ENCODE measurements around the gene MPDU1. TPM values are rescaled to one million over a fixed set of nuclear protein-coding genes. Genes with fewer than 3 reads are reported as not detected.

MPDU1 gene
- total and polyA plus RNA-seq, 2 experiments from 2014 or later = 109 to 201 TPM

GRCh38 chr17:7549401-7550055 lies 34.1 kb upstream of the MPDU1 start:
- TF ChIP-seq, protein P1, sequence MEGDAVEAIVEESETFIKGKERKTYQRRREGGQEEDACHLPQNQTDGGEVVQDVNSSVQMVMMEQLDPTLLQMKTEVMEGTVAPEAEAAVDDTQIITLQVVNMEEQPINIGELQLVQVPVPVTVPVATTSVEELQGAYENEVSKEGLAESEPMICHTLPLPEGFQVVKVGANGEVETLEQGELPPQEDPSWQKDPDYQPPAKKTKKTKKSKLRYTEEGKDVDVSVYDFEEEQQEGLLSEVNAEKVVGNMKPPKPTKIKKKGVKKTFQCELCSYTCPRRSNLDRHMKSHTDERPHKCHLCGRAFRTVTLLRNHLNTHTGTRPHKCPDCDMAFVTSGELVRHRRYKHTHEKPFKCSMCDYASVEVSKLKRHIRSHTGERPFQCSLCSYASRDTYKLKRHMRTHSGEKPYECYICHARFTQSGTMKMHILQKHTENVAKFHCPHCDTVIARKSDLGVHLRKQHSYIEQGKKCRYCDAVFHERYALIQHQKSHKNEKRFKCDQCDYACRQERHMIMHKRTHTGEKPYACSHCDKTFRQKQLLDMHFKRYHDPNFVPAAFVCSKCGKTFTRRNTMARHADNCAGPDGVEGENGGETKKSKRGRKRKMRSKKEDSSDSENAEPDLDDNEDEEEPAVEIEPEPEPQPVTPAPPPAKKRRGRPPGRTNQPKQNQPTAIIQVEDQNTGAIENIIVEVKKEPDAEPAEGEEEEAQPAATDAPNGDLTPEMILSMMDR (IDR thresholded peaks at IDR 0.05; ENCODE audit: poor library complexity) = no peak
- no peak for TF ChIP-seq EZH2phosphoT487 (IDR thresholded peaks at IDR 0.05; ENCODE audit: low read depth, severe bottlenecking, unreplicated experiment)
- no peak for TF ChIP-seq EZH2 (IDR thresholded peaks at IDR 0.05; ENCODE audit: borderline replicate concordance)
- no peak for DNase-seq (ENCODE audit: low spot score)
- WGBS (ENCODE audit: low lambda C conversion rate, missing lambda C conversion rate) = 67% methylated on average over 20 of the region's 20 CpGs
- no peaks in the 10 kb centered on the region for H3K9me2 ChIP-seq (replicated peaks; ENCODE audit: insufficient read depth)
- peak overlapping the region; percentile 62 for H3K4me3 ChIP-seq
- peak overlapping the region; percentile 75 for H3K27ac ChIP-seq
- peaks cover 24% of the 10 kb centered on the region for H3K4me1 ChIP-seq (ENCODE audit: insufficient read depth)
- no peaks in the 10 kb centered on the region for H3K9me3 ChIP-seq (ENCODE audit: low read depth)
- peak overlapping the region; percentile 85 for H3K4me2 ChIP-seq
- no peaks in the 10 kb centered on the region for H3K79me2 ChIP-seq
- no peaks in the 10 kb centered on the region for H3K36me3 ChIP-seq (replicated peaks; ENCODE audit: insufficient read depth, low read depth)
- H4K20me1 ChIP-seq (ENCODE audit: insufficient read depth, poor library complexity, severe bottlenecking) = no peaks in the 10 kb centered on the region
- H3K27me3 ChIP-seq = no peaks in the 10 kb centered on the region
- H2AFZ ChIP-seq = peak overlapping the region; percentile 77

- Histone ChIP-seq H3K9me2 (replicated peaks; ENCODE audit: insufficient read depth) (no peaks in the 10 kb centered on the region), H4K20me1 (ENCODE audit: insufficient read depth, poor library complexity, severe bottlenecking) (no peaks in the 10 kb centered on the region), H3K27me3 (no peaks in the 10 kb centered on the region), H3K27ac (peak overlapping the region; percentile 75), H3K4me2 (peak overlapping the region; percentile 85), H3K4me3 (no peak overlapping the region), H2AFZ (no peak overlapping the region), H3K36me3 (replicated peaks; ENCODE audit: insufficient read depth, low read depth) (no peaks in the 10 kb centered on the region), H3K79me2 (no peaks in the 10 kb centered on the region), H3K4me1 (ENCODE audit: insufficient read depth) (peaks cover 24% of the 10 kb centered on the region), H3K9me3 (ENCODE audit: low read depth) (no peaks in the 10 kb centered on the region)
- TF ChIP-seq EZH2phosphoT487 (IDR thresholded peaks at IDR 0.05; ENCODE audit: low read depth, severe bottlenecking, unreplicated experiment) (no peak), EZH2 (IDR thresholded peaks at IDR 0.05; ENCODE audit: borderline replicate concordance) (no peak)
- TF ChIP-seq, protein P1 (IDR thresholded peaks at IDR 0.05; ENCODE audit: poor library complexity) = no peak
- DNase-seq (ENCODE audit: low spot score) = no peak
- WGBS (ENCODE audit: low lambda C conversion rate, missing lambda C conversion rate) = 73% methylated on average over 6 of the region's 6 CpGs
Measured at GRCh38 chr17:7550344-7550743, 33.3 kb upstream of the MPDU1 start.

GRCh38 chr17:7551396-7551795 lies 32.3 kb upstream of the MPDU1 start:
- Histone ChIP-seq H3K36me3 (replicated peaks; ENCODE audit: insufficient read depth, low read depth) (no peaks in the 10 kb centered on the region), H3K4me1 (ENCODE audit: insufficient read depth) (peaks cover 24% of the 10 kb centered on the region), H3K27ac (peak overlapping the region; percentile 75), H3K9me2 (replicated peaks; ENCODE audit: insufficient read depth) (no peaks in the 10 kb centered on the region), H3K4me2 (peak overlapping the region; percentile 49), H3K9me3 (ENCODE audit: low read depth) (no peaks in the 10 kb centered on the region), H3K4me3 (no peak overlapping the region), H3K79me2 (no peaks in the 10 kb centered on the region), H2AFZ (no peak overlapping the region), H3K27me3 (no peaks in the 10 kb centered on the region), H4K20me1 (ENCODE audit: insufficient read depth, poor library complexity, severe bottlenecking) (no peaks in the 10 kb centered on the region)
- TF ChIP-seq, protein P1 (IDR thresholded peaks at IDR 0.05; ENCODE audit: poor library complexity) = no peak
- TF ChIP-seq EZH2 (IDR thresholded peaks at IDR 0.05; ENCODE audit: borderline replicate concordance) = no peak
- no peak for TF ChIP-seq EZH2phosphoT487 (IDR thresholded peaks at IDR 0.05; ENCODE audit: low read depth, severe bottlenecking, unreplicated experiment)
- WGBS (ENCODE audit: low lambda C conversion rate, missing lambda C conversion rate) = 72% methylated on average over 4 of the region's 4 CpGs
- no peak for DNase-seq (ENCODE audit: low spot score)

All from hepatocyte (in vitro differentiated cells).